Activated CD4-positive, alpha-beta T cell treated with anti-CD3 and anti-CD28 coated beads, Interleukin-2, amount 50 U/mL, for 16 hours (primary cell): ENCODE results near the gene VHLL.

Experiments
- DNase-seq: peaks from one replicate; pipeline ENCODE4 v3.0.0-alpha.2; 2020

The VHLL gene

DNA sequence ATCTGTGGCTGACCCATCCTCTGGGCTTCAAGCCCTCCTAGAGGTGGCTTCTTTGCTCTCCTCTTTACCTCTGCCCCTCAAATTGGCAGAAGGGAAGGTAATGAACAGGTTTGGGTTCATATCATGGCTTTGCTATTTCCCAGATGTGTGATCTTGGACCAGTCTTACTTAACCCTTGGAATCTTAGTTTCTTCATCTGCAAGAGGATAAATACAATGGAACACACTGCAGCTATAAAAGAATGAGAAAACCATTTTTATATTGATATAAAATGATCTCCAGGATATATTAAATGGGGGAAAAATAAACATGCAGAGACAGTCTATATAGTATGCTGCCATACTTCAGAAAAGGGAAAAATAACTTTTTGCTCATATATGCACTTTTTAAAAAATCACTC lies 9.2 kb downstream of the VHLL start:
- DNase-seq, result no peak

GRCh38 chr1:156286061-156286460 lies 13.0 kb downstream of the VHLL start:
- no peak for DNase-seq

GRCh38 chr1:156285437-156285836 lies 13.7 kb downstream of the VHLL start:
- DNase-seq, result no peak

GRCh38 chr1:156284757-156285156 lies 14.3 kb downstream of the VHLL start:
- no peak for DNase-seq

DNA sequence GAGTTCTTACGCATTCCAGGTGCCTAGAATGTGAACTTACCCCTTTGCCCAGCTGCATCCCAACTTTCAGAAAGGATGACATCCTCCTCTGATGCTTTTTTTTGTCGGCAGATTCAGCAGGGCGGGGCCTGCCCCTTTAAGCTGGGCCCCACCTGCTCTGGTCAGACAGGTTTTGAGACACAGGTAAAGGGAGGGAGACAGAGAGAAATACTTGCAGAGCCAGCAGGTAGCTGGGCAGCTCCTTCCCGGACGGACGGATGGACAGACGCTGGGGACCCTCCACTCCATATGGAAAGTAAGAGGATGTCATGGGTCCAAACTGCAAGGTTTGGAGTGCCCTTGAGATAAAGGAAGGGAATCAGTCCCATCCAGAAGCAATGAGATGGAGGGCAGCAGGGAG lies 15.0 kb downstream of the VHLL start, which contains the start of gene TMEM79:
Gene TMEM79, plus strand, starts transcription at position 214 of the 400 bp plus-strand sequence. CDS start 902 bp downstream, outside the sequence.
- no peak for DNase-seq

GRCh38 chr1:156283521-156283920 lies 15.6 kb downstream of the VHLL start:
- DNase-seq, result no peak

- DNase-seq, result peak; percentile 98
Measured at GRCh38 chr1:156282479-156283222, 16.5 kb downstream of the VHLL start, which contains the start of gene SMG5. TSS of gene SMG5 (minus strand) at chr1:156282825. CDS start at chr1:156282680, 145 bp downstream.

DNA sequence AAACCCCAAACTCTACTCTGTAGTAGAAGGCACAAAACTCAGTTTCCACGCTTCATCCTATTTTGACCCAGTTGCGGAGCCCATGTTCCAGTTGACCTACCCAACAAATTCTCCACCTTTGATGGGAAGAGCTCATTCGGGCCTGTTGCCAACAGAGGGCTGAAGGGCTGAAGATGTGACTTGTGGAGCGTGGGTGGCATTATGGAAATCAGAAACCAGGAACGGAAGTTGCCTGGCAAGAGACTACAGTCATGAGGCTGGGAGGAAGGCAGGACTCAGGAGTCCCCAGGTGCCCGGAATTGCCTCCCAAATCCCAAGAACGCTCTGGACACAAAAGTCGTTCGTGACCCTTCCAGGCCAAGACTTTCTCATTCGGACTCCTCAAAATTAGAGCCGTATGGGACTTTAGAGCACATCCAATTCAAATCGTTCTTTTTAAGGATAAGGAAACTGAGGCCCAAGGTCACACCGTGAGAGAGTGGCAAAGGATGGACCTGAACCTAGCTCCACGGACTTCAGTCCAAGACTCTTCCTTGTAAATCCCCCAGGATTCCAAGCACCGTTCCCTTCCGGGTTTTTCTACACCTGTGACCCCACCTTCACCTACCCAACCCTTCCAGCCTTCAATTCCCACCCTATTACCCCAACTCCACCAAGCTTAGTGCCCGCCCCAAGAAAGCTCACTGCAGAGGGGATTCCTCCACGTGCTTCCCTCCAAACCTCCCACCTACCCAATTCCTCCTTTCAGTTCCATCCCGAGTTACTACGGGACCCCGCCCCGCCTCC lies 17.2 kb downstream of the VHLL start:
- DNase-seq, result peak; percentile 36

GRCh38 chr1:156281281-156281680 lies 17.8 kb downstream of the VHLL start:
- DNase-seq, result peak; percentile 69

GRCh38 chr1:156279837-156280236 lies 19.3 kb downstream of the VHLL start:
- DNase-seq, result no peak

DNA sequence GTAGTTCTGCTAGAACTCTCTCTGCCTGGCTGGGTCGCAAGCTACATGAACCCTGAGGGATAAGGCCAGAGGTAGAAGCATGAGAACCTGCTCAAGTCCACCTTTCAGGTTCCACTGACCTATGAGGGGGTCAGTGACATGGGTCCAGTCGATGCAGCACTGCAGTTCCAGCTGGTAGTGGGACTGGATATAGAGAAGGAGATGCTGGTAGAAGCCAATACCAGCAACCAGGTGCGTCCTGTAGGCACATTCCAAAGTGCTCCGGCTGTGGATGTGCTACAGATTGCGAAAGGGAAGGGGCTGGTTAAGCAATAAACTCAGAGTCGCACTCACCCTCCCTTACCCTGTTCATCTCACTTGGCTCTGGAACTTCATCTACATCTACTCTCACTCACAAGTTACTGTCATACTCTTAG lies 22.1 kb downstream of the VHLL start:
- no peak for DNase-seq

- no peak for DNase-seq
Measured at GRCh38 chr1:156276532-156276931, 22.6 kb downstream of the VHLL start.

DNA sequence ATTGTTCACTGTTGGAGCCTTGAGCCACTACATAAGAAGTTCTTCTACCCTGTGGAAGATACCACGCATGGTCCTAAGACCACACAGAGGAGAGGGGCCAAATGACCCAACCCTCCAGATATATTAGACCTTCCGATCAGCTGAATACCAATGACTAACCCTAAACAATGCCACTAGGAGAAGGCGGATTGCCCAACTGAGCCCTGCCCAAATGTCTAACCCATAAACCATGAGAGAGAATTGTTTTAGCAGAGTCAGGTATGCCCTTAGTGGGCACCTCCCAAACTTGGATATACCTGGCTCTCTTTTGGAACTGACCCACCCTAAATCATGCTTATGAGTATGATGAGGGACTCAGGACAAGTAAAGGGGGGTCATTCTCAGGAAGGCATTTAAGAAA lies 28.8 kb downstream of the VHLL start:
- DNase-seq, result no peak

- DNase-seq, result no peak
Measured at GRCh38 chr1:156268336-156268735, 30.8 kb downstream of the VHLL start.

DNA sequence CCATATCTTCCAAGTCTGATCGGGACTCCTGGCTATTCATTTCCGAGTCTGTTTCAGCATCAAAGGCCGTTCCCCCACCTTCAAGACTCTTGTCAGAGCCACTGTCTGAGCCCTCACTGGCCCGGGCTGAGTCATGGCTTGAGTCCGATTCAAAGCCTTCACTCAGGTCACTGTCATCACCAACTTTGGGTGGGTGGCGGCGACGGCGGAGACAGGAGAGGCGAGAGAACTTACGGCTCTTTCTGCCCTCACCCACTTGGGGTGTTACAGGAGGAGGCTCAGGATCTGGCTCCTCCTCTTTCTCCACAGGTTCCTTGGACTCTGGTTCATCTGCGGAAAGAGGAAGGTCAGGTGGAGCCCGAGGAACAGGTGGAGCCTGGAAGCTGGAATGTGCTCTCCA lies 33.1 kb downstream of the VHLL start:
- DNase-seq, result no peak

GRCh38 chr1:156263288-156263655 lies 35.8 kb downstream of the VHLL start:
- DNase-seq, result no peak

GRCh38 chr1:156262461-156263287 lies 36.4 kb downstream of the VHLL start:
- DNase-seq, result no peak

DNA sequence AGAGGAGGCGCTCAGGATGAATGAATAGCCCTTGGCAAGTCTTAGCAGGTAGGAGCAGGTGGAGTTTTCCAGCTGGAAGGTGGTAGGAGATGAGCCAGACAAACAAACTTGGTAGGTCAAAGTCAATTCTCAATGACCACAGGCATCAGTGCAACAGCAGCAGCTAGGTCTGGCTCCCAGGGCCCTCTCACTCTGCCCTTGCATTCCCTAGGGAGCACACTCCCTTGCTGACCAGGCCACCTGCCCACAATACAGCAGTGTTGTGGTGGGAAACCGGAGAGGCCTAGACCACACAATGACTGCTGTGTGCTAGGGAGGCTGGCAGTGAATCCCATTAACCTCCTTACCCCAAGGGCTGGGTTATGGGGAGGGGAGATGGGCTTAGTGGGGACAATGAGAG lies 38.2 kb downstream of the VHLL start:
- no peak for DNase-seq

- DNase-seq, result no peak
Measured at GRCh38 chr1:156259805-156260204, 39.3 kb downstream of the VHLL start.

DNA sequence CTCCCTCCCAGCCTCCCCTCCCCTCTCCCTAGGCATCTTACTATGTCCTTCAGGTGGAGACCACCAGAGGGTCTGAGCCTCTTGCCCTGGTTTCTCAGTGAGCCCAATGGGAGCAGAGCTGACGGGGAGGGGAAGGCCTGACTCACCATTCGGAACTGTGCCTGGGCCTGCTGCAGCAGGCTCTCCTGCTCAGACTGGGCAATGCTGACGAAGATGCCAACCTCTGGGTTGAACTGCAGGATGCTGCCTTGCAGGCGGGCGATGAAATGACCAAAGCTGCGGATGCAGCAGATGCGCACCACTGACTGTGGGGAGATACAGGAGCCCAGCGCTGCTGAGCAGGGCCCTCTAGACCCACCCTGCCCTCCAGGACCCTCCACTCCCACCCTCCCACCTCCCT lies 40.2 kb downstream of the VHLL start:
- DNase-seq, result no peak

GRCh38 chr1:156257711-156258110 lies 41.4 kb downstream of the VHLL start:
- no peak for DNase-seq

- no peak for DNase-seq
Measured at GRCh38 chr1:156253634-156254033, 45.5 kb downstream of the VHLL start.

GRCh38 chr1:156251527-156251926 lies 47.6 kb downstream of the VHLL start:
- no peak for DNase-seq
